ENCODE measurements around the gene ZDHHC13.

Gene ZDHHC13

GRCh38 chr11:19092850-19093249 lies 24.1 kb upstream of the ZDHHC13 start:
- no peaks in the 10 kb centered on the region for H3K36me3 ChIP-seq (ENCODE audit: control insufficient read depth, insufficient read depth, low read length)
- H3K27me3 ChIP-seq (replicated peaks; ENCODE audit: control insufficient read depth, insufficient read depth, low read length): no peaks in the 10 kb centered on the region
- H3K4me3 ChIP-seq (replicated peaks; ENCODE audit: low read depth, low read length): no peak overlapping the region
- DNase-seq (ENCODE audit: extremely low read depth, insufficient read length): no peak
- TF ChIP-seq, protein P1, sequence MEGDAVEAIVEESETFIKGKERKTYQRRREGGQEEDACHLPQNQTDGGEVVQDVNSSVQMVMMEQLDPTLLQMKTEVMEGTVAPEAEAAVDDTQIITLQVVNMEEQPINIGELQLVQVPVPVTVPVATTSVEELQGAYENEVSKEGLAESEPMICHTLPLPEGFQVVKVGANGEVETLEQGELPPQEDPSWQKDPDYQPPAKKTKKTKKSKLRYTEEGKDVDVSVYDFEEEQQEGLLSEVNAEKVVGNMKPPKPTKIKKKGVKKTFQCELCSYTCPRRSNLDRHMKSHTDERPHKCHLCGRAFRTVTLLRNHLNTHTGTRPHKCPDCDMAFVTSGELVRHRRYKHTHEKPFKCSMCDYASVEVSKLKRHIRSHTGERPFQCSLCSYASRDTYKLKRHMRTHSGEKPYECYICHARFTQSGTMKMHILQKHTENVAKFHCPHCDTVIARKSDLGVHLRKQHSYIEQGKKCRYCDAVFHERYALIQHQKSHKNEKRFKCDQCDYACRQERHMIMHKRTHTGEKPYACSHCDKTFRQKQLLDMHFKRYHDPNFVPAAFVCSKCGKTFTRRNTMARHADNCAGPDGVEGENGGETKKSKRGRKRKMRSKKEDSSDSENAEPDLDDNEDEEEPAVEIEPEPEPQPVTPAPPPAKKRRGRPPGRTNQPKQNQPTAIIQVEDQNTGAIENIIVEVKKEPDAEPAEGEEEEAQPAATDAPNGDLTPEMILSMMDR (IDR thresholded peaks at IDR 0.05; ENCODE audit: insufficient read depth, low read length, poor library complexity, severe bottlenecking): no peak

DNA sequence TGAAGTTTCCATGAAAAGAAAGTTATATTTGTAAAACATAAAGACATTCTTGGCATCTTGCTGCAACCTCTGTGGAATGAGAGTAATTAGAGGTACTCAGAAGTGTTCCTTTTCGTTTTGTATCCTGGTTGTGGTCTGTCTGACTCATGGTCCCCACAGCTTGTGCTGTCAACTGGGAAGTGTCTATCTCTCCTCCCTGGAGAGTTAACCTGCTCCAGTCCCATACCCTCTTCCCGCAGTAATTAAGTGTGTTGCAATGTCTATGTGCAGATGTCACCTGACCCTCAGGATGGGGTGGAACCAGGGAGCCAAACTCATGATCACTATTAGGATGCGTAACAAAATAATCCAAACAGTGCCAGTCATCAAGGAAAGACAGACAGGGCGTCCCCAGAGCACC lies 23.0 kb upstream of the ZDHHC13 start:
- Histone ChIP-seq H3K36me3 (ENCODE audit: control insufficient read depth, insufficient read depth, low read length) (no peaks in the 10 kb centered on the region), H3K27me3 (replicated peaks; ENCODE audit: control insufficient read depth, insufficient read depth, low read length) (no peaks in the 10 kb centered on the region), H3K4me3 (replicated peaks; ENCODE audit: low read depth, low read length) (no peak overlapping the region)
- DNase-seq (ENCODE audit: extremely low read depth, insufficient read length): no peak
- TF ChIP-seq, protein P1 (IDR thresholded peaks at IDR 0.05; ENCODE audit: insufficient read depth, low read length, poor library complexity, severe bottlenecking): no peak

GRCh38 chr11:19094859-19095258 lies 22.1 kb upstream of the ZDHHC13 start:
- Histone ChIP-seq H3K27me3 (replicated peaks; ENCODE audit: control insufficient read depth, insufficient read depth, low read length) (no peaks in the 10 kb centered on the region), H3K4me3 (replicated peaks; ENCODE audit: low read depth, low read length) (no peak overlapping the region), H3K36me3 (ENCODE audit: control insufficient read depth, insufficient read depth, low read length) (no peaks in the 10 kb centered on the region)
- no peak for DNase-seq (ENCODE audit: extremely low read depth, insufficient read length)
- TF ChIP-seq, protein P1 (IDR thresholded peaks at IDR 0.05; ENCODE audit: insufficient read depth, low read length, poor library complexity, severe bottlenecking): no peak

GRCh38 chr11:19099093-19099492 lies 17.9 kb upstream of the ZDHHC13 start:
- no peaks in the 10 kb centered on the region for H3K27me3 ChIP-seq (replicated peaks; ENCODE audit: control insufficient read depth, insufficient read depth, low read length)
- no peak overlapping the region for H3K4me3 ChIP-seq (replicated peaks; ENCODE audit: low read depth, low read length)
- no peaks in the 10 kb centered on the region for H3K36me3 ChIP-seq (ENCODE audit: control insufficient read depth, insufficient read depth, low read length)
- TF ChIP-seq, protein P1 (IDR thresholded peaks at IDR 0.05; ENCODE audit: insufficient read depth, low read length, poor library complexity, severe bottlenecking): no peak
- DNase-seq (ENCODE audit: extremely low read depth, insufficient read length): no peak

- TF ChIP-seq, protein P1 (IDR thresholded peaks at IDR 0.05; ENCODE audit: insufficient read depth, low read length, poor library complexity, severe bottlenecking): no peak
- H3K36me3 ChIP-seq (ENCODE audit: control insufficient read depth, insufficient read depth, low read length): no peaks in the 10 kb centered on the region
- no peak overlapping the region for H3K4me3 ChIP-seq (replicated peaks; ENCODE audit: low read depth, low read length)
- no peak for DNase-seq (ENCODE audit: extremely low read depth, insufficient read length)
- H3K27me3 ChIP-seq (replicated peaks; ENCODE audit: control insufficient read depth, insufficient read depth, low read length): no peaks in the 10 kb centered on the region
Measured at GRCh38 chr11:19100885-19101284, 16.1 kb upstream of the ZDHHC13 start.
